Brain pericyte (primary cell): Measurements from ENCODE around the gene ZMAT3.
A peak's percentile ranks its signal among the peaks of the same experiment; 100 is the strongest.
"Not testable (repeated sequence)": the region's sequence is repeated elsewhere in the genome, so short reads cannot be mapped to it uniquely, and the experiment has no call there.

Source experiments
- DNase-seq: peaks from one replicate; pipeline ENCODE4 v3.0.0-alpha.2; 2012; ENCODE audit warnings: low read depth, low spot score

Gene ZMAT3

GRCh38 chr3:179068779-179069530 is 2.7 kb downstream of the ZMAT3 start:
- no peak for DNase-seq

- no peak for DNase-seq
These were observed 3.8 kb downstream of the ZMAT3 start for GRCh38 chr3:179067839-179068238.

GRCh38 chr3:179067291-179067690 is 4.3 kb downstream of the ZMAT3 start:
- DNase-seq = no peak

DNA sequence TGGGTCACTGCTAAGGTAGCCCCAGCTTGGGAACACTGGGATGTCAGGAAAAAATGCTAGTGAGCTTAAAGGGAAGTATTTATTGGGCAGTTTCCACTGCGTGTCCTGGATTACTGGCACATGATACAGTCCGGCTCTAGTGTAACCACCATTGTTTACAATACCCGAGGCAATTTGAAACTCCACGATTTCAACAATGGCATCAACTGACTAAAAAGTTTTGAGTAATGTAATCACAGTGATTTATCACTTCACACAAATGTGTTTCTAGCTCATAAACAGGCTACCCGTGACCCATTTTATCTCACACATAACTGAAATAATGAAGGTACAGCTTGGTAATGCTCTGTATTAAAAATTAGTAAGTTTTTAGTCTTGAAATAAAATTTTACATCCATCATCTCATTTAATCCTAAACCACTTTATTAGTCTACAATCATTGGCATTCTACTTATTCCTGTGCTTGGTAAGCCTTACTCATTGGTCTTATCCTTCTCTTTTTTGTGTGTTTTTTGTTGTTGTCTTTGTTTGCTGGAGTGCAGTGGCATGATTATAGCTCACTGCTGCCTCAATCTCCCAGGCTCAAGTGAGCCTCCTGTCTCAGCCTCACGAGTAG is 7.6 kb downstream of the ZMAT3 start:
- no peak for DNase-seq

DNA sequence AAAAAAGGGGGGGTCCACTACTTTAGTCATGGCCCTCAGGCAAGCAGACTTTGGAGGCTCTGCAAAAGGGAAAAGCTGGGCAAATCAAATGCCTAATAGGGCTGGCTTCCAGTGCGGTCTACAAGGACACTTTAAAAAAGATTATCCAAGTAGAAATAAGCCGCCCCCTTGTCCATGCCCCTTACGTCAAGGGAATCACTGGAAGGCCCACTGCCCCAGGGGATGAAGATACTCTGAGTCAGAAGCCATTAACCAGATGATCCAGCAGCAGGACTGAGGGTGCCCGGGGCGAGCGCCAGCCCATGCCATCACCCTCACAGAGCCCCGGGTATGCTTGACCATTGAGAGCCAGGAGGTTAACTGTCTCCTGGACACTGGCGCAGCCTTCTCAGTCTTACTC is 15.3 kb downstream of the ZMAT3 start:
- no peak for DNase-seq

- not testable (repeated sequence) for DNase-seq
These were observed 17.0 kb downstream of the ZMAT3 start for GRCh38 chr3:179054565-179054964.

DNA sequence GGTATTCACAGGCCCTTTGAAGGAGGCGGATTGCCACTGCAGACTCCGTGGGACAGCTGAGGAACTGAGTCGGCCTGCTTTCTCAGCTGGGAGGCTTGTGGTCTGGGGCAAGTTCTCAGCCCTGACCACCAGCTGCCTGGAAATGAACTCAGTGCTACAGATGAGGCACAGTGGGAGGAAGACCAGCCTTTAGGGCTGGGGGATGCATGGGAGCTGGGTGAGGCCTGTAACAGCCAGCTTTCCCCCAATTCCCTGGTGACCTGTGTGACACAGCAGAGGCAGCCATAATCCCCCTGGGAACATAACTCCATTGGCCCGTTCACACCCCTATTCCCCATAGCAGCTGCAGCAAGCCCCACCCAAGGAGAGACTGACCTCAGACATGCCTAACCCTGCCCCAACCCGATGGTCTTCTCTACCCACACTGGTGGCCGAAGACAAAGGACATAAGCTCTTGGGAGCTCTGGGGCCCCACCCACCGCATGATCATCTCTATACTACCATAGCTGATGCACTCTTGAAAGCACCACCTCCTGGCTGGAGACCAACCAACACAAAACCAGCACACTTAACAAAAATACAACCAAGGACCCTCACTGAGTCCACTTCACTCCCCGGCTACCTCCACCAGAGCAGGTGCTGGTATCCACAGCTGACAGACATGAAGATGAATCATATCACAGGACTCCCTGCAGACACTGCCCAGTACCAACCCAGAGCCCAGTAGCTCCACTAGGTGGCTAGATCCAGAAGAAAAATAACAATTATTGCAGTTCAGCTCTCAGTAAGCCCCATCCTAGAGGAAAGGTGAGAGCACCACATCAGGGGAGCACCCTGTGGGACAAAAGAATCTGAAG is 24.9 kb downstream of the ZMAT3 start:
- DNase-seq = peak; percentile 40

GRCh38 chr3:179045719-179046402 is 25.7 kb downstream of the ZMAT3 start:
- DNase-seq = no peak

DNA sequence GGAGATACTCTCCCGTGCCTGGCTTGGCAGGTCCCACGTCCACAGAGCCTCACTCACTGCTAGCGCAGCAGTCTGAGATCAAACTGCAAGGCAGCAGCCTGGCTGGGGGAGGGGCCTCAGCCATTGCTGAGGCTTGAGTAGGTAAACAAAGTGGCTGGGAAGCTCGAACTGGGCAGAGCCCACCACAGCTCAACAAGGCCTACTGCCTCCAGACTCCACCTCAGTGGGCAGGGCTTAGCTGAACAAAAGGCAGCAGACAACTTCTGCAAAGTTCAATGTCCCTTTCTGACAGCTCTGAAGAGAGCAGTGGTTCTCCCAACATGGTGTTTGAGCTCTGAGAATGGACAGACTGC is 32.7 kb downstream of the ZMAT3 start:
- not testable (repeated sequence) for DNase-seq

DNA sequence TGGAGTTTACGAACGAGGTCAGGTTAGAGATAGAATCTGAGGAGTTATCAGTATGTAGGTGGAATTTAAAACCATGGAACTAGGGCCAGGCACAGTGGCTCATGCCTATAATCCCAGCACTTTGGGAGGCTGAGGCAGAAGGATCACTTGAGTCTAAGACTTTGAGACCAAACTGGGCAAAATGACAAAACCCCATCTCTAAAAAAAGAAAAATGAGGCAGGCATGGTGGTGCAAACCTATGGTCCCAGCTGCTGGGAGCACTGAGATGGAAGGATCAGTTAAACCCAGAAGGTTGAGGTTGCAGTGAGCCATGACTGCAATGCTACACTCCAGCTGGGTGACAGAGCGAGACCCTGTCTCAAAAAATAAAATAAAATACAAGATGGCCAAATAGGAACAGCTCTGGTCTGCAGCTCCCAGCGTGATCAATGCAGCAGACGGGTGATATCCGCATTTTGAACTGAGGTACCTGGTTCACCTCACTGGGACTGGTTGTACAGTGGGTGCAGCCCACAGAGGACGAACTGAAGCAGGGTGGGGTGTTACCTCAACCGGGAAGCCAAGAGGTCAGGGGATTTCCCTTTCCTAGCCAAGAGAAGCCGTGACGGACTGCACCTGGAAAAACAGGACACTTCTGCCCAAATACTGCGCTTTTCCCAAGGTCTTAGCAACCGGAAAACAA is 33.3 kb downstream of the ZMAT3 start:
- no peak for DNase-seq

- peak; percentile 45 for DNase-seq
These were observed 34.3 kb downstream of the ZMAT3 start for GRCh38 chr3:179037351-179037750.

- no peak for DNase-seq
These were observed 34.8 kb downstream of the ZMAT3 start for GRCh38 chr3:179036626-179037300.

DNA sequence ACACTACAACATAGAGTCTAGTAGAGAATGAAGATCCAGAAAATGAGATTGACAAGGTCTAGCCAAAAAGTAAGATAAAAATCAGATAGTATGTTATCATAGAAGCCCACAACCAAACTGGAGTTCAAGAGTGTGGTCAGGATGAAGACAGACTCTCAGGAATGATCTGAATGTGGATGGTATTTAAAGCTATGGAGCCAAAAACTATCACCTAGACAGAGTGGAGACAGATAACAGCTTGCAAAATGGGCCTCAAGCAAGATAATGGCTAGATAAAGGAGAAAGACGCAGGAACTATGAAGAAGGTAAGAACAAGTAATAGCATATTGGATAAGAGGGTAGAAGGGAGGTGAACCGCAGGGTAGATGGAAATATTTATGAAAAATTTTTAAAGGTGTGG is 35.4 kb downstream of the ZMAT3 start:
- DNase-seq = no peak

GRCh38 chr3:179035232-179035631 is 36.4 kb downstream of the ZMAT3 start:
- no peak for DNase-seq

DNA sequence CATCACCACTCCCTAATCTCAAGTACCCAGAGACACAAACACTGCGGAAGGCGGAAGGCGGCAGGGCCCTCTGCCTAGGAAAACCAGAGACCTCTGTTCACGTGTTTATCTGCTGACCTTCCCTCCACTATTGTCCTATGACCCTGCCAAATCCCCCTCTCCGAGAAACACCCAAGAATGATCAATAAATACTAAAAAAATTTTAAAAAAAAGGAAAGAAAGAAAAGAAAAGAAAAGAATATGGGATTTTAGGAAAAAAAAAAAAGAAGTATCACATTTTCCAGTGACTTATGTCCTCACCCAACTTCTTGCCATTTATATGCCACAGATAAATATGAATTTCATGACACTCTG is 38.3 kb downstream of the ZMAT3 start:
- DNase-seq = not testable (repeated sequence)

DNA sequence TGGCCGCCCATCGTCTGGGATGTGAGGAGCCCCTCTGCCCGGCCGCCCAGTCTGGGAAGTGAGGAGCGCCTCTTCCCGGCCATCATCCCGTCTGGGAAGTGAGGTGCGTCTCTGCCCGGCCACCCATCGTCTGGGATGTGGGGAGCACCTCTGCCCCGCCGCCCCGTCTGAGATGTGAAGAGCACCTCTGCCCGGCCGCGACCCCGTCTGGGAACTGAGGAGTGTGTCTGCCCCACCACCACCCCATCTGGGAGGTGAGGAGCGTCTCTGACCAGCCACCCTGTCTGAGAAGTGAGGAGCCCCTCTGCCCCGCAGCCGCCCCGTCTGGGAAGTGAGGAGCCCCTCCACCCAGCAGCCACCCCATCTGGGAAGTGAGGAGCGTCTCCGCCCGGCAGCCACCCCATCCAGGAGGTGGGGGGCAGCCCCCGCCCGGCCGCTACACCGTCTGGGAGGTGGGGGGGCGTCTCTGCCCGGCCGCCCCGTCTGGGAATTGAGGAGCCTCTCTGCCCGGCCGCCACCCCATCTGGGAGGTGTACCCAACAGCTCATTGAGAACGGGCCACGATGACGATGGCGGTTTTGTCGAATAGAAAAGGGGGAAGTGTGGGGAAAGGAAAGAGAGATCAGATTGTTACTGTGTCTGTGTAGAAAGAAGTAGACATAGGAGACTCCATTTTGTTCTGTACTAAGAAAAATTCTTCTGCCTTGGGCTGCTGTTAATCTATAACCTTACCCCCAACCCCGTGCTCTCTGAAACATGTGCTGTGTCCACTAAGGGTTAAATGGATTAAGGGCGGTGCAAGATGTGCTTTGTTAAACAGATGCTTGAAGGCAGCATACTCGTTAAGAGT is 38.9 kb downstream of the ZMAT3 start:
- DNase-seq = not testable (repeated sequence)

- no peak for DNase-seq
These were observed 42.5 kb downstream of the ZMAT3 start for GRCh38 chr3:179029096-179029495.

DNA sequence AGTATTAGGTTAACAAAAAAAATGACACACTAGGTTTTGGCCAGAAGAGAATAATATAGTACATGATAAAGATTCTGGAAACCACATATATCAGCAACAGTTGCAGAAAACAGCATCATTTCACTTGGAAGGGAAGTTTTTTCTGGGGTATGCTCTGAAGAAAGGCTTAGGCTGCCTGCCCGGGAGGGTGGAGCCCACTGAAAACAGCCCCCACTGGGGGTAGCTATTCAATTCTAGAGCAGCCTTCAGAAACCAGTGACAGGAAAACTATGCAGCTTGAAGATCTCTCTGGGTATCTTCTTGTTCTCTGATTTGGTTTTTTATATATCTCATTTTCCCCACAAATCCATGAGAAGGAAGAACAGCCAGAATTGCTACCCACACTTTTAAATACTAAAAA is 43.2 kb downstream of the ZMAT3 start:
- DNase-seq = no peak

DNA sequence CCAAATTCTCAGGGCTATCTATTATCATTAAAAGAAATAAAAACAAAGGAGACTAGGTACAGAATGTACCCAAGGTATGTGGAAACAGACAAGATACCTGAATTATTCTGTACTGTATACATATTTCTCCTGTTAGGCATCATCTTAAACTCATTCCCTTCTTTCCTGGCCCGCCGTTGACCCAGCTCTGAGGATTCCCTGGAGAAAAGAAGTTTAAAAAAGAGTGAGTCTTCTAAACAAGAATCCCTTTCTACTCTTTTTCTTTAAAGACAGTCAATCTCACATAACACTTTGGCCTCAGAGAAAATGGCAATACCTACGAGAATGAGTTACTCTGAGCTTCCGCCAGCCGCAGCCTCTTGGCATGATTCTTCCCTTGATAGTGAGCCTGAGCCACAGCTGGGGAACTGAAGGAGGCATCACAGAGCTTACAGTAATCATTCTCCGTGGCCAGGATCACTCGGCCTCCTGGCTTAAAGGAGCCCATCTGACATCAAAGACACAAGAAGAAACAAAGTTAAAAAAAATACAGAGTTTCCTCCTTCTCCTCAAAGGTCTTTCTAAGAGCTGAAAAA is 44.2 kb downstream of the ZMAT3 start:
- DNase-seq = no peak

- no peak for DNase-seq
These were observed 45.0 kb downstream of the ZMAT3 start for GRCh38 chr3:179026636-179027035.
